Measurements from ENCODE around the gene TRAPPC1.
"Not testable (repeated sequence)": the region's sequence is repeated elsewhere in the genome, so short reads cannot be mapped to it uniquely, and the experiment has no call there.

The TRAPPC1 gene

GRCh38 chr17:7931709-7932482 is at the start of gene TRAPPC1, which contains the start of gene CNTROB:
Gene TRAPPC1 (minus strand): TSS chr17:7931946. CDS start chr17:7931829, 117 bp downstream.
Gene CNTROB (plus strand): TSS chr17:7932206. CDS start chr17:7933080, 874 bp downstream.
- H3K36me3 ChIP-seq (ENCODE audit: insufficient read depth, low read length): peaks cover 4% of the 10 kb centered on the region

GRCh38 chr17:7977805-7978204 is 46.1 kb upstream of the TRAPPC1 start:
- Histone ChIP-seq H3K9me3 (ENCODE audit: control insufficient read depth, insufficient read depth, low read length) (peaks cover 6% of the 10 kb centered on the region; the same call in 1 of the 2 replicates), H3K4me1 (ENCODE audit: insufficient read depth, low read length) (no peaks in the 10 kb centered on the region), H3K36me3 (ENCODE audit: insufficient read depth, low read length) (no peaks in the 10 kb centered on the region), H3K9ac (ENCODE audit: low read depth, low read length) (no peak overlapping the region)

More at GRCh38 chr17:7931709-7932482, at the start of gene TRAPPC1, which contains the start of gene CNTROB:
- Histone ChIP-seq H3K9ac (ENCODE audit: low read depth, low read length) (peak within 1 kb of the TSS; percentile 83), H3K4me1 (ENCODE audit: insufficient read depth, low read length) (no peaks in the 10 kb centered on the region), H3K9me3 (ENCODE audit: control insufficient read depth, insufficient read depth, low read length) (no peaks in the 10 kb centered on the region)

GRCh38 chr17:7977039-7977438 is 45.3 kb upstream of the TRAPPC1 start:
- H3K9me3 ChIP-seq (ENCODE audit: control insufficient read depth, insufficient read depth, low read length): peaks cover 6% of the 10 kb centered on the region; the same call in 1 of the 2 replicates
- H3K36me3 ChIP-seq (ENCODE audit: insufficient read depth, low read length): no peaks in the 10 kb centered on the region
- H3K4me1 ChIP-seq (ENCODE audit: insufficient read depth, low read length): no peaks in the 10 kb centered on the region
- no peak overlapping the region for H3K9ac ChIP-seq (ENCODE audit: low read depth, low read length)

- Histone ChIP-seq H3K36me3 (ENCODE audit: insufficient read depth, low read length) (no peaks in the 10 kb centered on the region), H3K4me1 (ENCODE audit: insufficient read depth, low read length) (no peaks in the 10 kb centered on the region), H3K9me3 (ENCODE audit: control insufficient read depth, insufficient read depth, low read length) (peaks cover 6% of the 10 kb centered on the region; the same call in 1 of the 2 replicates), H3K9ac (ENCODE audit: low read depth, low read length) (no peak overlapping the region)
These were observed 42.9 kb upstream of the TRAPPC1 start for GRCh38 chr17:7974638-7975131.

GRCh38 chr17:7972131-7972785 is 40.5 kb upstream of the TRAPPC1 start:
- no peak overlapping the region for H3K9ac ChIP-seq (ENCODE audit: low read depth, low read length)

GRCh38 chr17:7971651-7972050 is 39.9 kb upstream of the TRAPPC1 start:
- H3K36me3 ChIP-seq (ENCODE audit: insufficient read depth, low read length): no peaks in the 10 kb centered on the region
- H3K9ac ChIP-seq (ENCODE audit: low read depth, low read length): no peak overlapping the region
- peaks cover 6% of the 10 kb centered on the region; the same call in 1 of the 2 replicates for H3K9me3 ChIP-seq (ENCODE audit: control insufficient read depth, insufficient read depth, low read length)
- H3K4me1 ChIP-seq (ENCODE audit: insufficient read depth, low read length): no peaks in the 10 kb centered on the region

More at GRCh38 chr17:7972131-7972785, 40.5 kb upstream of the TRAPPC1 start:
- Histone ChIP-seq H3K9me3 (ENCODE audit: control insufficient read depth, insufficient read depth, low read length) (peaks cover 6% of the 10 kb centered on the region; the same call in 1 of the 2 replicates), H3K36me3 (ENCODE audit: insufficient read depth, low read length) (no peaks in the 10 kb centered on the region), H3K4me1 (ENCODE audit: insufficient read depth, low read length) (no peaks in the 10 kb centered on the region)

- H3K9me3 ChIP-seq (ENCODE audit: control insufficient read depth, insufficient read depth, low read length): no peaks in the 10 kb centered on the region
- H3K9ac ChIP-seq (ENCODE audit: low read depth, low read length): no peak overlapping the region
- no peaks in the 10 kb centered on the region for H3K4me1 ChIP-seq (ENCODE audit: insufficient read depth, low read length)
- no peaks in the 10 kb centered on the region for H3K36me3 ChIP-seq (ENCODE audit: insufficient read depth, low read length)
These were observed 37.7 kb upstream of the TRAPPC1 start for GRCh38 chr17:7969433-7969832.

GRCh38 chr17:7967751-7968150 is 36.0 kb upstream of the TRAPPC1 start:
- Histone ChIP-seq H3K9me3 (ENCODE audit: control insufficient read depth, insufficient read depth, low read length) (no peaks in the 10 kb centered on the region), H3K36me3 (ENCODE audit: insufficient read depth, low read length) (no peaks in the 10 kb centered on the region), H3K4me1 (ENCODE audit: insufficient read depth, low read length) (no peaks in the 10 kb centered on the region), H3K9ac (ENCODE audit: low read depth, low read length) (no peak overlapping the region)

GRCh38 chr17:7961421-7961820 is 29.7 kb upstream of the TRAPPC1 start:
- Histone ChIP-seq H3K36me3 (ENCODE audit: insufficient read depth, low read length) (no peaks in the 10 kb centered on the region), H3K9me3 (ENCODE audit: control insufficient read depth, insufficient read depth, low read length) (no peaks in the 10 kb centered on the region), H3K9ac (ENCODE audit: low read depth, low read length) (no peak overlapping the region), H3K4me1 (ENCODE audit: insufficient read depth, low read length) (no peaks in the 10 kb centered on the region)

- Histone ChIP-seq H3K4me1 (ENCODE audit: insufficient read depth, low read length) (no peaks in the 10 kb centered on the region), H3K9ac (ENCODE audit: low read depth, low read length) (no peak overlapping the region), H3K36me3 (ENCODE audit: insufficient read depth, low read length) (no peaks in the 10 kb centered on the region), H3K9me3 (ENCODE audit: control insufficient read depth, insufficient read depth, low read length) (no peaks in the 10 kb centered on the region)
These were observed 27.9 kb upstream of the TRAPPC1 start for GRCh38 chr17:7959503-7960253.

- Histone ChIP-seq H3K9ac (ENCODE audit: low read depth, low read length) (no peak overlapping the region), H3K9me3 (ENCODE audit: control insufficient read depth, insufficient read depth, low read length) (no peaks in the 10 kb centered on the region), H3K4me1 (ENCODE audit: insufficient read depth, low read length) (no peaks in the 10 kb centered on the region), H3K36me3 (ENCODE audit: insufficient read depth, low read length) (no peaks in the 10 kb centered on the region)
These were observed 24.7 kb upstream of the TRAPPC1 start for GRCh38 chr17:7956228-7956965.

- Histone ChIP-seq H3K4me1 (ENCODE audit: insufficient read depth, low read length) (no peaks in the 10 kb centered on the region), H3K9me3 (ENCODE audit: control insufficient read depth, insufficient read depth, low read length) (no peaks in the 10 kb centered on the region), H3K36me3 (ENCODE audit: insufficient read depth, low read length) (no peaks in the 10 kb centered on the region), H3K9ac (ENCODE audit: low read depth, low read length) (no peak overlapping the region)
These were observed 23.9 kb upstream of the TRAPPC1 start for GRCh38 chr17:7955414-7956227.

- not testable (repeated sequence) for H3K36me3 ChIP-seq (ENCODE audit: insufficient read depth, low read length); H3K9ac ChIP-seq (ENCODE audit: low read depth, low read length); H3K9me3 ChIP-seq (ENCODE audit: control insufficient read depth, insufficient read depth, low read length); H3K4me1 ChIP-seq (ENCODE audit: insufficient read depth, low read length)
These were observed 21.5 kb upstream of the TRAPPC1 start for GRCh38 chr17:7953266-7953665.

Data from ES-I3 (cell line).